Parathyroid adenoma (tissue), 2 donors: Measurements from ENCODE around the gene EMSY.

ENCODE experiments used
- H2AFZ ChIP-seq: fragments of 300-600 bp; sonication (generic); one replicate; pipeline ENCODE4 v1.7.0; 2017; ENCODE audit warnings: antibody characterized with exemption, mild to moderate bottlenecking
- H3K27ac ChIP-seq: fragments of 300-600 bp; sonication (generic); one replicate; pipeline ENCODE4 v1.7.0; 2017
- H3K27me3 ChIP-seq: fragments of 300-600 bp; sonication (generic); one replicate; pipeline ENCODE4 v1.7.0; 2017; ENCODE audit warnings: low read length; ENCODE audit not compliant: control insufficient read depth, insufficient read depth
- H3K36me3 ChIP-seq: fragments of 300-600 bp; sonication (generic); one replicate; pipeline ENCODE4 v1.7.0; 2017; ENCODE audit warnings: low read length; ENCODE audit not compliant: control insufficient read depth, insufficient read depth
- H3K4me1 ChIP-seq: fragments of 300-600 bp; sonication (generic); one replicate; pipeline ENCODE4 v1.7.0; 2017; ENCODE audit warnings: control low read depth
- H3K4me2 ChIP-seq: fragments of 300-600 bp; sonication (generic); one replicate; pipeline ENCODE4 v1.7.0; 2017; ENCODE audit warnings: low read length
- H3K4me3 ChIP-seq: fragments of 300-600 bp; sonication (generic); one replicate; pipeline ENCODE4 v1.7.0; 2017; ENCODE audit warnings: low read depth, low read length
- H3K79me2 ChIP-seq: fragments of 300-600 bp; sonication (generic); one replicate; pipeline ENCODE4 v1.7.0; 2017; ENCODE audit warnings: control low read depth
- H3K9ac ChIP-seq: fragments of 300-600 bp; sonication (generic); one replicate; pipeline ENCODE4 v1.7.0; 2017; ENCODE audit warnings: mild to moderate bottlenecking
- H3K9me3 ChIP-seq: fragments of 300-600 bp; sonication (generic); one replicate; pipeline ENCODE4 v1.7.0; 2017; ENCODE audit warnings: low read length; ENCODE audit not compliant: control insufficient read depth
- TF ChIP-seq, protein P1 (sequence below): fragments of 300-600 bp; sonication (generic); IDR thresholded peaks from one replicate; pipeline ENCODE4 v1.7.0; 2017; ENCODE audit warnings: antibody characterized with exemption, mild to moderate bottlenecking
- donor health status: primary hyperparathyroidism.

The EMSY gene

GRCh38 chr11:76424379-76424778, 20.4 kb upstream of the EMSY start:
- TF ChIP-seq, protein P1, sequence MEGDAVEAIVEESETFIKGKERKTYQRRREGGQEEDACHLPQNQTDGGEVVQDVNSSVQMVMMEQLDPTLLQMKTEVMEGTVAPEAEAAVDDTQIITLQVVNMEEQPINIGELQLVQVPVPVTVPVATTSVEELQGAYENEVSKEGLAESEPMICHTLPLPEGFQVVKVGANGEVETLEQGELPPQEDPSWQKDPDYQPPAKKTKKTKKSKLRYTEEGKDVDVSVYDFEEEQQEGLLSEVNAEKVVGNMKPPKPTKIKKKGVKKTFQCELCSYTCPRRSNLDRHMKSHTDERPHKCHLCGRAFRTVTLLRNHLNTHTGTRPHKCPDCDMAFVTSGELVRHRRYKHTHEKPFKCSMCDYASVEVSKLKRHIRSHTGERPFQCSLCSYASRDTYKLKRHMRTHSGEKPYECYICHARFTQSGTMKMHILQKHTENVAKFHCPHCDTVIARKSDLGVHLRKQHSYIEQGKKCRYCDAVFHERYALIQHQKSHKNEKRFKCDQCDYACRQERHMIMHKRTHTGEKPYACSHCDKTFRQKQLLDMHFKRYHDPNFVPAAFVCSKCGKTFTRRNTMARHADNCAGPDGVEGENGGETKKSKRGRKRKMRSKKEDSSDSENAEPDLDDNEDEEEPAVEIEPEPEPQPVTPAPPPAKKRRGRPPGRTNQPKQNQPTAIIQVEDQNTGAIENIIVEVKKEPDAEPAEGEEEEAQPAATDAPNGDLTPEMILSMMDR: no peak
- H2AFZ ChIP-seq: no peak overlapping the region
- H3K79me2 ChIP-seq: no peaks in the 10 kb centered on the region
- no peak overlapping the region for H3K27ac ChIP-seq
- H3K4me2 ChIP-seq: no peak overlapping the region
- H3K36me3 ChIP-seq: no peaks in the 10 kb centered on the region
- no peak overlapping the region for H3K4me3 ChIP-seq
- no peaks in the 10 kb centered on the region for H3K9me3 ChIP-seq
- peaks cover 4% of the 10 kb centered on the region for H3K4me1 ChIP-seq
- no peaks in the 10 kb centered on the region for H3K27me3 ChIP-seq
- H3K9ac ChIP-seq: no peak overlapping the region

- Histone ChIP-seq H3K9me3 (no peaks in the 10 kb centered on the region), H3K4me1 (peaks cover 4% of the 10 kb centered on the region), H3K9ac (no peak overlapping the region), H3K4me2 (no peak overlapping the region), H3K27me3 (no peaks in the 10 kb centered on the region), H3K36me3 (no peaks in the 10 kb centered on the region), H3K79me2 (no peaks in the 10 kb centered on the region), H3K4me3 (no peak overlapping the region), H2AFZ (no peak overlapping the region), H3K27ac (no peak overlapping the region)
- TF ChIP-seq, protein P1: no peak
Observed at GRCh38 chr11:76424891-76425290, 19.9 kb upstream of the EMSY start.

DNA sequence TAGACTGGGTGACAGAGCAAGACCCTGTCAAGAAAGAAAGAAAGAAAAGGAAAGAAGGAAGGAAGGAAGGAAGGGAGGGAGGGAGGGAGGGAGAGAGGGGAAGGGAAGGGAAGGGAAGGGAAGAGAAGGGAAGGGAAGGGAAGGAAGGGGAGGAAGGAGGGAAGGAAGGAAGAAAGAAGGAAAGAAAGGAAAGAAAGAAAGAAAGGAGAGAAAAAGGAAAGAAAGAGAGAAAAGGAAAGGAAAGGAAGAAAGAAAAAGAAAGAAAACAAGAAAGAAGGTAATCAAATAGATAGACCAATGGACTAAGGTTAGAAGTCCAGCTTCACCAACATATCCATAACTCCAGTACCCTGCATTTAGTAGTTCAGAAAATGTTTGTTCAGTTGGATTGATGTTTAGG, 18.2 kb upstream of the EMSY start:
- no peaks in the 10 kb centered on the region for H3K9me3 ChIP-seq
- no peak overlapping the region for H3K27ac ChIP-seq
- no peaks in the 10 kb centered on the region for H3K27me3 ChIP-seq
- H3K79me2 ChIP-seq: no peaks in the 10 kb centered on the region
- no peak overlapping the region for H2AFZ ChIP-seq
- TF ChIP-seq, protein P1: no peak
- H3K4me1 ChIP-seq: peaks cover 4% of the 10 kb centered on the region
- H3K4me3 ChIP-seq: no peak overlapping the region
- H3K9ac ChIP-seq: no peak overlapping the region
- H3K36me3 ChIP-seq: no peaks in the 10 kb centered on the region
- H3K4me2 ChIP-seq: no peak overlapping the region

DNA sequence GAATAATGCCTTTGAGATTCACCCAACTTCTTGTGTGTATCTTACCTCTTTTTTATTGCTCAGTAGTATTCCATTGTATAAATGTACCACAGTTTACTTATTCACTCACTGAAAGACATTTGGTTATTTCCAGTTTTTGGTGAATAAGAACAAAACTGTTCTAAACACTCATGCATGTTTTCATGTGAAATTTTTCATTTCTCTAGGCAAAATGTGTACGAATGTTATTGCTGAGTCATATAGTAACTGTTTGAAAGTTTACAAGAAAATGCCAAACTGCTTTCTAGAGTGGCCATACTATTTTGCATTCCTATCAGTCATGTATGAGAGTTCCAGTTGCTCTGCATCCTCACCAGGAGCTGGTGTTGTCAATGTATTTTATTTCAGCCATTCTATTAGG, 8.8 kb upstream of the EMSY start:
- no peak overlapping the region for H3K9ac ChIP-seq

More for the DNA sequence above, 8.8 kb upstream of the EMSY start:
- no peak overlapping the region for H2AFZ ChIP-seq
- no peaks in the 10 kb centered on the region for H3K27me3 ChIP-seq
- no peaks in the 10 kb centered on the region for H3K9me3 ChIP-seq
- H3K36me3 ChIP-seq: no peaks in the 10 kb centered on the region
- H3K79me2 ChIP-seq: no peaks in the 10 kb centered on the region
- H3K27ac ChIP-seq: no peak overlapping the region
- TF ChIP-seq, protein P1: no peak
- H3K4me2 ChIP-seq: no peak overlapping the region
- no peaks in the 10 kb centered on the region for H3K4me1 ChIP-seq
- H3K4me3 ChIP-seq: no peak overlapping the region
